Daoy (cell line): ENCODE results near the gene GOPC. TPM values are rescaled to one million over a fixed set of nuclear protein-coding genes. Genes with fewer than 3 reads are reported as not detected.
"Not testable (repeated sequence)": the region's sequence is repeated elsewhere in the genome, so short reads cannot be mapped to it uniquely, and the experiment has no call there.

Experiments
- DNase-seq: peaks from one replicate; pipeline ENCODE4 v3.0.0-alpha.2; 2015; ENCODE audit warnings: low read depth
- total RNA-seq: library from RNA; depleted of rRNA; stranded (reverse); fragments of >200 nt; shearing (Covaris generic); gene quantifications from 2 replicates; pipeline ENCODE4 v1.2.3, GENCODE V29; 2014

The GOPC gene
- total RNA-seq, 1 experiment from 2014 or later = 22.6 TPM

DNA sequence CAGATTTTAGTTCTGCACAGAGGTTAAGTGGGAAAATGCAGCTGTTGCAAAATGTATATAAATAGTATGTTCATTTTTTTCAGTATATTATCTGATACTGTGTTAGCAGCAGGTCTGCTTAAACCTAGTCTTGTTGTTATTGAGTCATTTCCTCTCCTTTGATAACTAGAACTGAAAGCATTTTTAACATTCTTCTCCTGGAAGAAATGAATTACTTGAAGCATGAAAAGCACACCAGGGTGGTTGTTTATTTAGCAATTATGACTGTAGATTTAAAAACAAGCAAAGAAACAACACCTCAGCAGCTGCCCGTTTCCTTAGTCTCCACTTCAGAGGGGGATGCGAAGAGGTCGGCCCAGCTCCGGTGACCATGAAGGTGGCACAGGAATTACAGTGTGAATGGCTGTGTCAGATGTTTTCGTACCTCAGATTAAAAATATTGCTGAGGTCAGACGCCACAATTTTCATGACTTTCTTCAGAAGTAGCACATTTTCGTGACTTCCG lies 53.5 kb downstream of the GOPC start:
- DNase-seq = peak; percentile 76

DNA sequence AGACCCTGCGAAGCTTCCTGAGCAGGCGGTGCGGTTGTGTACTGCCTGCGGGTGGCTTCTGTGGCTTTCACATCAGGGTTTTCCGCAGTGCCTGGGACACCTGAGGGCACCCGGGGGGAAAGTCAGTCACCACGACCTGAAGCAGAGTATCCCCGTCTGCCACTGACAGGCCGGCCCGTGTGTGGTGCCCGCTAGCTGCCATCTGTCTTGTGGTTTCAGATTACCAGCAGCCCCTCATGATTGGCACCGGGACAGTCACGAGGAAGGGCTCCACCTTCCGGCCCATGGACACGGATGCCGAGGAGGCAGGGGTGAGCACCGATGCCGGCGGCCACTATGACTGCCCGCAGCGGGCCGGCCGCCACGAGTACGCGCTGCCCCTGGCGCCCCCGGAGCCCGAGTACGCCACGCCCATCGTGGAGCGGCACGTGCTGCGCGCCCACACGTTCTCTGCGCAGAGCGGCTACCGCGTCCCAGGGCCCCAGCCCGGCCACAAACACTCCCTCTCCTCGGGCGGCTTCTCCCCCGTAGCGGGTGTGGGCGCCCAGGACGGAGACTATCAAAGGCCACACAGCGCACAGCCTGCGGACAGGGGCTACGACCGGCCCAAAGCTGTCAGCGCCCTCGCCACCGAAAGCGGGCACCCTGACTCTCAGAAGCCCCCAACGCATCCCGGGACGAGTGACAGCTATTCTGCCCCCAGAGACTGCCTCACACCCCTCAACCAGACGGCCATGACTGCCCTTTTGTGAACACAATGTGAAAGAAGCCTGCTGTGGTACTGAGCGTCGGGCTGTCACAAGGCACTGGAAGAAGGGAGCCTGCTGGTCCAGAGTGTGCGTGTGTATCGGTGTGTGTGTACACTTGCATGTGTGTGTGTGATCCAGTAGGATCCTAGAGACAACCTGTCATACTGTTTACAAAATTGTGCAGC lies 54.4 kb downstream of the GOPC start:
- DNase-seq = no peak

GRCh38 chr6:117546674-117547073 lies 55.6 kb downstream of the GOPC start:
- DNase-seq = no peak

DNA sequence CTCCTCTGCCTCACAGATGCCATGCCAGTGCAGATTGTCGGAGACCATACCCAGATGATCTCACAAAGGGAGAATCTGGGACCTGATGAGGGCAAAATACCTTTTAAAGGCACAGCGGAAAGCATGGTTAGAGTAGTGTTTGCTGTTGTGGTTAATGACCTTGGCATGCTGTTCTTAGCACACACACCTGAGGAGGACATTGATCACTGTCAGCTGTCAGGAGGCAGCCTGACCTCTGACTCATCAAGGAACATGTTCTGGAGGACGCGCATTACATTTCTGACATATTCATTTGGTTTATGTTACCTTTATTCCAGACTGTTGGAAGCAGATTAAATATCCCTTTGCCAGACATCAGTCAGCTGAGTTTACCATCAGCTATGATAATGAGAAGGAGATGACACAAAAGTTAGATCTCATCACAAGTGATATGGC lies 57.1 kb downstream of the GOPC start:
- peak; percentile 52 for DNase-seq

DNA sequence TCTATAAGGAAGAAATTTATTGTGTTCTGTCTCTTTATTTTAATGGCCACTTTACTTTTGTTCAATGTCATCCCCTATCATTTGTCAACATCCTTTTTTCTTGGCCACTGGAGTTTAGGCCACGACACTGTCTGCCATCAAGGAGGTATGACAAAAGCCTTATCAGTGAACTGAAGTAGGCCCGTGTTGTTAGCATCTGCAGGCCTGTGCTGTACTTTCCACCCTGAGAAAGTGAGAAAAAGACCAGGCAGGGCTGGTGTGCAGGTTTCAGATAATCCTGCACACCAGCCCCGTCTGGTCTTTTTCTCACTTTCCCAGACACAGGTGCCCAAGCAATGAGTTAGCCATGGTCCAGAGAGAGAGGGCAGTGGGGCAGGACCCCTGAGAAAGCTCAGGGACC lies 57.6 kb downstream of the GOPC start:
- DNase-seq = no peak

DNA sequence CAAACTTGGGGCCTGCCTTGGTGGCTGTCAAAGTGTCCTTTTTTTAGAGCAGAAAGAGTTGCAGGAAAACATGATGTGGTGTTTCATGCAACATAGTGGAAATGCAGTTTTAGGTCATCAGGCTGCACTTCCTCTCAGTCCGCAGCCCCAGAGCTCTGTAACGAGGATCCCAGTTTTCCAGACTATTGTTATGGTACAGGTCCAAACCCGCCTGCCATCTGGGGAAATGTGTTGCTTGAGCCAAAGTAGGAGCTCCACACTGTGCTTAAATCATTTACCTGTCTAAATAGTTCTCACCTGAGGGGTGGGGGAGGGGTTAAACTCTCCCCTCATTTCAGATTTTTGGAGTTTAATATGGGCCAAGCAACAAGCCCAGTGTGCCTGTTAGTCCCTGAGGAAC lies 59.8 kb downstream of the GOPC start:
- no peak for DNase-seq

GRCh38 chr6:117540670-117541069 lies 61.6 kb downstream of the GOPC start:
- no peak for DNase-seq

- no peak for DNase-seq
Measured at GRCh38 chr6:117538615-117539014, 63.7 kb downstream of the GOPC start.

DNA sequence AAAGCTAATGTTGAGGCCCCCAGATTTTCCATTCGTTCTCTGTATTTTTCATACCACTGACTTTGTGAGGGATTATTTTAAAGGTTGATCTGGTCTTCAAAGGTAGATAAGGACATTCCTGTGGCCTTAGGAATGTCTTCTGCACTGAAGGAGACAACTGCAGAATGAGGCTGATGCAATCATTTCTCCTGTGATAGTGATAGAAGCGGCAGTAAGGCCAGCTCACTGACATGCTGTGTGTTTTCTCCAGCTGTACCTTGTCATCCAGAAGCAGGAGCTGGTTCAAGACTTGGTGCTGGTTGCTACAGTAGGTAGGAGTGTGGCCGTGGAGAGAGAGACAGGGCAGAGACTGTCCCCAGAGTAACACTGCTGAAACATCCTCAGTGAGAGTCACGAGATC lies 66.0 kb downstream of the GOPC start:
- DNase-seq = no peak

- DNase-seq = no peak
Measured at GRCh38 chr6:117534974-117535373, 67.3 kb downstream of the GOPC start.

- DNase-seq = no peak
Measured at GRCh38 chr6:117533775-117534174, 68.5 kb downstream of the GOPC start.

DNA sequence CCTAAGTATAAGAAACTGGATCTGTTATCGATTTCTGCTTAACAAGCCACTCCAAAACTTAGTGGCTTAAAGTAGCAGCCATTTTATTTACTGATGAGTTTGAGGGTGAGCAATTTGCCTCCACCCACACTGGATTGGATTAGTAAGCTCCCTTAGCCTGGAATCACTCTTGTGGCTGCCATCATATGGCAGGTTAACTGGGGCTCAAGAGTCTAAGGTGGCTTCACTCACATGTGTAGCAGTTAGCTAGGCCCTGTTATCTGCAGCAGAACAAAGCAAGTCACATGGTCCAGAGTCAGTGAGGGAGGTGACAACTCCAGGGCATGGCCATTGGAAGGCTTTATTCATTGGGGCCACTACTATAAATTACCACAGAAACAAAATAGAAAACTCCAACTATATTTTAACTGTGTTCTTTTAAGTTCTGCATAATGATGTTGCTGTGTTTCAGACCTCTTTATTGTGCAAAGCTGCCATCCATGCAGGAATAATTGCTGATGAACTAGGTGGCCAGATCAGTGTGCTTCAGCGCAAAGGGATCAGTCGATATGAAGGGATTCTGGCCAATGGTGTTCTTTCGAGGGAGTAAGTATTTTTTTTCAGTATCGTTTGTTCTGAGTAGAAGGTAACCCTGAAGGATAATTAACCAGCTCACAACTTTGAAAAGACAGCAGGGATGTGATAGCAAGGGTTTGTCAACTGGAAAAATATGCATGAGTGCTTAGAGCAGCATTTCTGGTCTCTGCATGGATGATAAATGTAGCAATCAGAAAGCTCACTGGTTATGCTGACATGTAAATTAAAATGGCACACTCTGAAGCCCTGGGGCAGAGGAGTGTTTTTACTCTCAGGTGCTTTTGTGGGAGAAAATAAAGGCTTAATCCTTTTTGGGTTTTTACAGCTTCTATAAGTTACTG lies 70.2 kb downstream of the GOPC start:
- peak; percentile 31 for DNase-seq

GRCh38 chr6:117531346-117531745 lies 71.0 kb downstream of the GOPC start:
- DNase-seq = peak; percentile 61

GRCh38 chr6:117530467-117531242 lies 71.7 kb downstream of the GOPC start:
- DNase-seq = no peak

DNA sequence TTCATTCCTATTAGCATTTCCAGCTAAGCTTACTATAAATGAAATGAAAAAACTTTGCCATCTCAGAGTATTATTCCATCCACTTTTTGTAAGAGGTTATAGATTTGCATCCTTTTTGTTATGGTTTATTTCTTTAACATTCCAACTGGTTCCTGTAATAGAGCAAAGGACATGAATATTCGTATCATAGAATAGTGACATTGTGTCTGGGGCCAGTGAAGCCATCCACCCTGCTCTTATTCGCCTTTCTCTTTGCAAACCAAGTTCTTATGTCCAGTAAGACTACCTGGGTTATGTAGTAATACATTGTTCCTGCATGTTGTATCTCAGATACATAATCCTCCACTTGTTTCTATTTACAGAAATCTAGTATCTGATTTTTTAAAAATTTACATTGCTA lies 76.7 kb downstream of the GOPC start:
- DNase-seq = no peak

DNA sequence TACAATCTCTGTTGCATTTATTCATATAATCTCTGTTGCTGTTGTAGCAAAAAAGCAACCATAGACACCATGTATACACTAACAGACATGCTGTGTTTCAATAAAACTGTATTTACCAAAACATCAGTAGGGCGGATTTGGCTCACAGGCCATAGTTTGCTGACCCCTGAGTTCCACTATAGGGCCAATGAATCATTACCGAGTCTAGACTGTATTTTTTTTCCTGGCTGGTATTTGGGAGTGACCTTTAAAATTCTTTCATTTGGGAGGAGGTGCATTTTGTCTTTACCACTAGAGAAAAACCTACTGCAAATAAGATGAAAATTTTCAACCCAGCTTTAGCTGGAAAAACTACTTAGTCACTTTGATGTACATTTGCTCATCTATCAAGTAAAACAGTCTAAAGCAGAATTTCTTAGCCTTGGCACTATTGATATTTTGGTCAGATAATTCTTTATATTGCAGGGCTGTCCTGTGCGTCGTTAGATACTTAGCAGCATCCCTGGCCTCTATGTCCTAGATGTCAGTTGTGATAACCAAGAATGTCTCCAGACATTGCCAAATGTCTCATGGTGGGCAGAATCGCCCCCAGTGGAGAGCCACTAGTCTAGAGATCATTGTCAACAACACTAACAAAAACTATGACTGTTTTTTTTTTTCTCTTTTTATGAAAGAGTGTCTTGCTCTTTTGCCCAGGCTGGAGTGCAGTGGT lies 80.4 kb downstream of the GOPC start:
- no peak for DNase-seq

GRCh38 chr6:117520603-117521395 lies 81.5 kb downstream of the GOPC start:
- no peak for DNase-seq

- DNase-seq = no peak
Measured at GRCh38 chr6:117518870-117519269, 83.4 kb downstream of the GOPC start.

DNA sequence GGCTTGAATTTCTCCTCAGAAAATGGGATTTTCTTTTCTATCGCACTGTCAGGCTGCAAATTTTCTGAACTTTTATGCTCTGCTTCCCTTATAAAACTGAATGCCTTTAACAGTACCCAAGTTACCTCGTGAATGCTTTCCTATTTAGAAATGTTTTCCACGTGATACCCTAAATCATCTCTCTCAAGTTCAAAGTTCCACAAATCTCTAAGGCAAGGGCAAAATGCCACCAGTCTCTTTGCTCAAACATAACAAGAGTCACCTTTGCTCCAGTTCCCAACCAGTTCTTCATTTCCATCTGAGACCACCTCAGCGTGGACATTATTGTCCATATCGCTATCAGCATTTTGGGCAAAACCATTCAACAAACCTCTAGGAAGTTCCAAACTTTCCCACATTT lies 84.3 kb downstream of the GOPC start:
- not testable (repeated sequence) for DNase-seq

- no peak for DNase-seq
Measured at GRCh38 chr6:117515326-117515725, 87.0 kb downstream of the GOPC start.
